CD4-positive, alpha-beta T cell treated with Interleukin-4 for 1 hour (primary cell): ENCODE data around the gene ENDOG.

ENCODE experiments used
- DNase-seq, 2 donors: peaks; one replicate each; pipeline ENCODE4 v3.0.0-alpha.2; 2020 to 2022

Gene ENDOG

DNA sequence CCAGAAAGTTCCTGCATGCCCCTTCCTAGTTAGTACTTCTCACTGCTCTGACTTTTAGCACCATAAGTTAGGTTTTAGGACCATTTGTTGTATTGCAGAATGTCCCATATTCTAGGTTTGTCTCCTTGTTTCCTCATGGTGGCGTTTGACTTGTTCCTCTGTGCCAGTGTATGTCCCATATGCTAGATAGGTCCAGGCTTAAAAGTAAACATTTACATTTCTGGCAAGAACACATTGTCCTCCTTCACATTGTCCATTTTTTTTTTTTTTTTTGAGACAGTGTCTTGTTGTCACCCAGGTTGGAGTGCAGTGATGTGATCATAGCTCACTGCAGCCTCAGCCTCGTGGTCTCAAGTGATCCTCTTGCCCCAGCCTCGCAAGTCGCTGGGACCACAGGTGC is 15.8 kb upstream of the ENDOG start:
- no peak for DNase-seq

DNA sequence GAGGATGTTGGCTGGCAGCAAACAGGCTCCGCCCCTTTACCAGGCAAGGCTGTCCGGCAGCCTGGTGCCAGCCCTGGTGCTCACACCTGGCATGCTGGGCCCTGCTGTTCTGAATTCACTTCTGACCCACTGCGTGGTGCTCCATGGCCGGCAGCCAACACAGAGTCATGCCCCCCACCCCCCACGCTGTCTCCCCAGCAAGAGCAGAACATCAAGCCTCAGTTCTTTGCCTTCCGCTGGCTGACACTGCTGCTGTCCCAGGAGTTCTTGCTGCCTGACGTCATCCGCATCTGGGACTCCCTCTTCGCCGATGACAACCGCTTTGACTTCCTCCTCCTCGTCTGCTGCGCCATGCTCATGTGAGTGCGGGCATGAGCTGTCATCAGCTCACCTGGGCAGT is 12.6 kb upstream of the ENDOG start:
- DNase-seq, result no peak

DNA sequence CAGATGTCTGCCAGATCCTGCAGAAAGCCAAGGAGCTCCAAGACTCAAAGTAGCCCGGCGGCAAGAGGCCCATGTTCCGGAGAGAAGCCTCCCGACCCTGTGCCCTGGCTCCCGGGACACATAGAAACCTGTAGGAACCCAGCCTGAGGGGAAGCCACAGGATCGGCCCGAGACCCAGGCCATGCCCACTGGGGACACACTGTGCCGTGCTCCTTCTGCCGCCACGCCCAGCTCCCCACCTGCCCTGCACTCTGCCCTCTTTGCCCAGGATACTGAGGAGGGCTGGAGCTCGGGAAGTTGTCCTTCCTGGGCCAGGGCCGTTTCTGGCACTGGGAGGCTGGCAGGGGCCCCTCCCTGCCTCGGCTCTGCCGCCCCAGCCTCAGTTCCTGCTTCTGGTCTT is 10.5 kb upstream of the ENDOG start:
- DNase-seq, result no peak

GRCh38 chr9:128808543-128808942 is 9.8 kb upstream of the ENDOG start:
- DNase-seq, result no peak

DNA sequence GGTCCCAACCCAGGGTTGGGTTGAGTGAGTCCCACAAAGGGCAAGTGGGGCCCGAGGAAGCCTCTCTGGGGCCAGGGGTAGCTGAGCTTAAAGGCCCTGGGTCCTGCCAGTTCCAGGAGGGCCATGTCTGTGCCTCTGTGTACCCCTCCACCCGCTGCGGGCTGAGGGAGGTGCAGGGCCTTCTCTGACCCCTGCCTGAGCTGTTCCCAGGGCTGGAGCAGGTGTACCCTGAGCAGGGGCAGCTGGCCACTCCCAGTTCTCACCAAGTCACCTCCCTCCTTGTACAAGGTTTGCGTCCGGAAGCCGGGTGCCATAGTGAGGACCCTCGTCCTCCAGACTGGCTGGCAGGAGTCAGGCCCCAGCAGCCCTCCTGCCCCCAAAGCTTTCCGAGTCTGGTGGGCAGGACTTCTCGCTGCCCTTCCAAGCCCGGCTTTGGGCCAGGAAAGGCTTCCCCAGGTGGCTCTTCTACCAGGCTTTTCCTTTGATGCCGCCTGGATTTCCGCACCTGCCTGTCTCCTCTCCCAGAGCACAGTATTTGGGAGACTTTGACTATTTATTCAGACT is 9.2 kb upstream of the ENDOG start:
- DNase-seq, result no peak

DNA sequence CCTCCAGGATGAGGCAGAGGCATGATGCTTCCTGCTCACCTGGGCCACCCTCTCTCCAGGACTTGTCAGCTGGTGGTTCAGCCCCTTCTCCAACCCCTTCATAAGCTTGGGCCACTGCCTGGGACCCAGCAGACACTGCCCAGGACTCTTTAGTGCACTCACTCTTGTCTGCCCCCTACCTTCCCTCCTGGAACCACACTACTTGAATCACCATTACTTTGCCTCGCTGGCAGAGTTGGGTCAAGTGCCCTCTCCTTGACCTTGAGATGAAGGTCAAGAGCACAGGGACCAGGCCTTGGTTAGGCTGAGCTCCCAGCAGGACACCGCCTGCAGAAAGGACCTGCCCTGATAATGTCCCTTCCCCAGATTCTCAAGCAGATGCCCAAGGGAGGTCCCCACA is 8.5 kb upstream of the ENDOG start:
- no peak for DNase-seq

- DNase-seq, result no peak
Measured at GRCh38 chr9:128810873-128811272, 7.4 kb upstream of the ENDOG start.

- DNase-seq, result peak; percentile 22 to 43
Measured at GRCh38 chr9:128818839-128819715, 777 bp downstream of the ENDOG start.

GRCh38 chr9:128819716-128820664 is 1.7 kb downstream of the ENDOG start:
- no peak for DNase-seq

DNA sequence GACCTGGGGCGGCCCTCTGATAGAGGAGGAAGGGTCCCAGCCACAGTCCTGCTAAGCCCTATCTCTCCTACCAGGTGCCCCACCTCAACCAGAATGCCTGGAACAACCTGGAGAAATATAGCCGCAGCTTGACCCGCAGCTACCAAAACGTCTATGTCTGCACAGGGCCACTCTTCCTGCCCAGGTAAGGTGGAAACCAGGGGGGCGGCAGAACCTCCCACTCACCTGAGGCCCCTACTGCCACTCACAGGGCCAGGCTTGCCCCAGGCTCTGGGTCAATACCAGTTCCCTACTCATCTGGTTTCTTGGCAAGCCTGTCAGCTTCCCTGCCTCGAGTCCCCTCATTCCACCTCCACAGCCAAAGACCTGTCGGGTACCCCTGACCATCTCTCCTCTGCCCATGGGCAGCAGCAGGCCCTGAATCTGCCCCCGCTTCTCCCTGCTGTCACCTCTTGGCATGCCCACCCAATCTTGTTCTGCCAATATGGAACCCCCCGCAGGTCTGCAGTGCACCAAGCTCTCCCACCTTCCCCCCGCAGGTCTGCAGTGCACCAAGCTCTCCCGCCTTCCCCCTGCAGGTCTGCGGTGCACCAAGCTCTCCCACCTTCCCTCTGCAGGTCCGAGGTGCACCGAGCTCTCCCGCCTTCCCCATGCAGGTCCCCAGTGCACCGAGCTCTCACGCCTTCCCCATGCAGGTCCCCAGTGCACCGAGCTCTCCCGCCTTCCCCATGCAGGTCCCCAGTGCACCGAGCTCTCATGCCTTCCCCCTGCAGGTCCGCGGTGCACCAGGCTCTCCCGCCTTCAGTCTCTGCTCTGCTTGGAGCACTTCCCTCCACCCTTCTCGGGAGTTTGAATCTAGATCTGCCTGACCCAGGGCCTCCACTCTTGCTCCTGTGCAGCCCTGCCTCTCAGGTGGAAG is 2.6 kb downstream of the ENDOG start:
- DNase-seq, result no peak

DNA sequence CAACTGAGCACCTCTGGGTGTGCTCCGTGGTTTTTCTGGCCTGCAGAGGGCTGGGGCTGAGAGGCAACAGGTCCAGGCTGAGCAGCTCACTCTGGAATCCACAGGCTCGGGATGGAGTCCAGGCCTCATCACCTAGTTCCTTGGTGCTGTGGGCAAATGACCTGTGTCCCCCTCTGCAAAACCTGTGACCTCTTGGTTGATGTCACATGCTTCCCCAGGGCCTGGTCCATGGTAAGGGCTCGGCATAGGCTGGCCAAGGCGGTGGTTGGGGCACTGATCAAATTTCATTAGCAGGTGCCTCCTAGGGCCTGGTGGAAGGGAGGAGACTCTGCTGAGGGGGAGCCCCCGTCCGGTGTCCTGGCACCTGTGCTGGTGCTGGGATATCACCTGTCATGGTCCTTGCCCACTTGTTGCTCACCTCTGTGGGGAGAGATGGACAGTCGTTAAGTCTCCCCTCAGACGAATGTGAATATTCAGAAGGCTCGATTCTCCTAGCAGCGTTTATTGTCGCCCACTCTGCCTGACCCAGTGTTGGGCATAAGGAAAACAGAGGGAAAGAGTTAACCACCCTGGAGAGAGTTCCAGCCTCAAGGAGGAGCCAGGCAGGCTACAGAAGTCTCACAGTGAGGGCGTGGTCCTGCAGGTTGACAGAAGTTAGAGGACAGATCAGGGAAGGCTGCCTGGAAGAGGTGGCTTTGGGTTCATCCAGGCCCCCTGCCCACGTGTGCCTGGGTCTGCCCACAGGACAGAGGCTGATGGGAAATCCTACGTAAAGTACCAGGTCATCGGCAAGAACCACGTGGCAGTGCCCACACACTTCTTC is 3.5 kb downstream of the ENDOG start:
- DNase-seq, result no peak

GRCh38 chr9:128822407-128823042 is 4.2 kb downstream of the ENDOG start:
- DNase-seq, result no peak

DNA sequence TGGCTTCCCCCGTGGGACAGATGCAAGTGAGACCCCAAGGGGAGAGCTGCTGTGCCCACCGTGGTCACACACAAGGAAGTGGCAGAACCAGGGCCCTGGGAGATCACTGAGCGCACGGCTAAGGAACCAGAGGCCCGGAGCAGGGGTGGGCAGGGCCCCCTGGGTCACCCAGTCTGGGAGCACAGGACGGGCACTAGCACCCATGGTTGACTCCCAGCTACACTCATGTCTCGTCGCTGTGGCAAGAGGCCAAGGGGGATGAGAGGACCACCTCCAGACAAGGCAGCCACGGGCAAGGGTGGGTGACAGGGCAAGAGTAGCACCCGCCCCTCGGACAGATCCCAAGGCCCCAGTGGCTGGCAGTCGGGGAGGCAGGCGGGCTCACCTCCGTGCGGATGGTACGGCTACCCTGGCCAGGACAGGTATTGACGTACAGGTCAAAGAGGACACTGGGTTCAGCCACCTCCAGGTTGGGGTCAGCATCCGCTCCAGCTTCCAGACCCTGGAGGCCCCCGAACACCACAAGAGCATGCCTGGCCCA is 5.1 kb downstream of the ENDOG start:
- no peak for DNase-seq

DNA sequence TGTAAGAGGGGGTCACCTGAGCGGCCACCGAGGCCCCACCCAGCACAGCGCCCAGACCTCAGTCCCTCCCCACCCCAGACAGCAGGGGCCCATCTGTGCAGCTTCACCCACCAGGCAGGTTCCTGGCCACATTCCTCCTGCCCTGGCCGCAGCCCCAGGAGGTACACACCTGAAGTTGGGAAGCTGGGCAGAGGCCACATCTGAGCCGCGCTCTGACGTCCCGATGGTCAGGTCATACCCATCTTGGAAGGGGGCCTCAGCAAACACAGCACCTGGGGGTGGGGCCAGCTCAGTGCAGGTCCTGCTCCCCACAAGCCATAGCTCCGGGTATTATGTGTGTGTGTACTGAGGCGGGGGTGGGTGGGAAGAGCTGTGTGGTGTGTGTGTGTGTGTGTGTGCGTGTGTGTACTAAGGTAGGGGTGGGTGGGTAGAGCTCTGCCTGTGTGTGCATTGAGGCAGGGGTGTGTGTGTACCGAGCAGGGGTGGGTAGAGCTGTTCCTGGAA is 5.7 kb downstream of the ENDOG start:
- DNase-seq, result no peak

GRCh38 chr9:128824911-128825310 is 6.6 kb downstream of the ENDOG start:
- DNase-seq, result no peak

- DNase-seq, result no peak
Measured at GRCh38 chr9:128825923-128826700, 7.8 kb downstream of the ENDOG start.

DNA sequence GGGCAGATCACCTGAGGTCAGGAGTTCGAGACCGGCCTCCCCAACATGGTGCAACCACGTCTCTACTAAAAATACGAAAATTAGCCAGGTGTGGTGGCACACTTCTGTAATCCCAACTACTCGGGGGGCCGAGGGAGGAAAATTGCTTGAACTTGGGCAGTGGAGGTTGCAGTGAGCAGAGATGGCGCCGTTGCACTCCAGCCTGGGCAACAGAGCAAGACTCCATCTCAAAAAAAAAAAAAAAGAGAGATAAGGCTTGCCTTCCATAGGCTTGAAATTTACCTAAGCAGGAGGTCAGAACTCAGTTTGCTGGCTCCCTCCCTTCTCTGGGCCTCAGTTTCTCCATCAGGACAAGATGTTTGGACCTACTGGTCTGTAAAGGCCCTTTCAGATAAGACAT is 10.0 kb downstream of the ENDOG start:
- no peak for DNase-seq

- no peak for DNase-seq
Measured at GRCh38 chr9:128828719-128829452, 10.6 kb downstream of the ENDOG start.
